H1 (cell line): Measurements from ENCODE around the gene CACNA2D3.

ENCODE experiments used
- BRCA1 ChIP-seq: IDR thresholded peaks from 2 replicates; pipeline ENCODE4 v1.6.1; 2012; ENCODE audit warnings: low read depth, low read length, improper control_type of control experiment
- CBX5 ChIP-seq: fragments of 300-800, 300-1000 bp; sonication (generic); IDR thresholded peaks from 2 replicates; pipeline ENCODE4 v1.7.1; 2016; ENCODE audit warnings: antibody characterized with exemption, low read length, low read depth
- CHD1 ChIP-seq: IDR thresholded peaks from 2 replicates; pipeline ENCODE4 v1.6.1; 2012; ENCODE audit warnings: low read depth, low read length, improper control_type of control experiment
- CHD2 ChIP-seq: IDR thresholded peaks from 2 replicates; pipeline ENCODE4 v1.6.1; 2012; ENCODE audit warnings: low read length, improper control_type of control experiment
- CTCF ChIP-seq, 3 experiments: IDR thresholded peaks; 1 replicate in 2 of 3; 2 replicates in 1 of 3; pipeline versions ENCODE4 v1.5.1 to v1.6.1; 2011; ENCODE audit warnings: low read length in 3 of 3, mild to moderate bottlenecking in 3 of 3, inconsistent platforms in 2 of 3, low read depth in 1 of 3, moderate library complexity in 1 of 3; ENCODE audit not compliant: insufficient read depth in 1 of 3; ENCODE audit errors: control extremely low read depth in 1 of 3
- GABPA ChIP-seq: IDR thresholded peaks from 2 replicates; pipeline ENCODE4 v1.6.1; 2011; ENCODE audit warnings: mild to moderate bottlenecking, low read length, moderate library complexity, borderline replicate concordance; ENCODE audit not compliant: insufficient read depth
- JUN ChIP-seq: IDR thresholded peaks from 2 replicates; pipeline ENCODE4 v1.6.1; 2011; ENCODE audit warnings: low read depth, mild to moderate bottlenecking, improper control_type of control experiment, low read length
- MAFK ChIP-seq: IDR thresholded peaks from 2 replicates; pipeline ENCODE4 v1.6.1; 2012; ENCODE audit warnings: low read depth, mild to moderate bottlenecking, improper control_type of control experiment, low read length
- POLR2A ChIP-seq, 2 experiments: IDR thresholded peaks; 1 replicate in 1 of 2; 2 replicates in 1 of 2; pipeline ENCODE4 v1.6.1; 2011; ENCODE audit warnings: low read depth in 2 of 2, low read length in 2 of 2, mild to moderate bottlenecking in 2 of 2; ENCODE audit errors: control extremely low read depth in 1 of 2
- POLR2AphosphoS5 ChIP-seq: IDR thresholded peaks from 2 replicates; pipeline ENCODE4 v1.6.1; 2011; ENCODE audit warnings: low read depth, low read length
- SIN3A ChIP-seq, 2 experiments: IDR thresholded peaks in 1 of 2; conservative IDR thresholded peaks in 1 of 2; 2 replicates each; pipeline ENCODE4 v1.6.1; 2011 to 2012; ENCODE audit warnings: low read length in 2 of 2, improper control_type of control experiment in 1 of 2, low read depth in 1 of 2, mild to moderate bottlenecking in 1 of 2
- TBP ChIP-seq: IDR thresholded peaks from 2 replicates; pipeline ENCODE4 v1.6.1; 2011; ENCODE audit warnings: low read depth, low read length, improper control_type of control experiment
- TEAD4 ChIP-seq: IDR thresholded peaks from 2 replicates; pipeline ENCODE4 v1.6.1; 2012; ENCODE audit warnings: low read depth, low read length, inconsistent platforms, mixed read lengths
- YY1 ChIP-seq: IDR thresholded peaks from 2 replicates; pipeline ENCODE4 v1.6.1; 2011; ENCODE audit warnings: low read depth, mild to moderate bottlenecking, low read length

GRCh38 chr3:54950391-54951003, 828.1 kb downstream of the CACNA2D3 start:
- TF ChIP-seq SIN3A (conservative IDR thresholded peaks at IDR 0.05 in 1 of 2, IDR thresholded peaks at IDR 0.05 in 1 of 2; ENCODE audit: low read depth in 1 of 2, low read length in 2 of 2) (no peak), CTCF (IDR thresholded peaks at IDR 0.05; ENCODE audit: control extremely low read depth in 1 of 3, insufficient read depth in 1 of 3, low read depth in 1 of 3, low read length in 3 of 3) (no peak), MAFK (no peak), POLR2AphosphoS5 (no peak), POLR2A (IDR thresholded peaks at IDR 0.05; ENCODE audit: control extremely low read depth in 1 of 2, low read depth in 2 of 2, low read length in 2 of 2) (no peak), JUN (no peak), BRCA1 (no peak), YY1 (no peak), CBX5 (no peak), TBP (no peak), CHD2 (no peak), GABPA (no peak), TEAD4 (no peak), CHD1 (no peak)
